Activated CD4-positive, alpha-beta T cell treated with anti-CD3 and anti-CD28 coated beads, Interleukin-2, amount 50 U/mL, for 1 hour (primary cell): ENCODE measurements around the gene TEX29.

Experiments used
- DNase-seq: peaks from one replicate; pipeline ENCODE4 v3.0.0-alpha.2; 2020

The TEX29 gene

DNA sequence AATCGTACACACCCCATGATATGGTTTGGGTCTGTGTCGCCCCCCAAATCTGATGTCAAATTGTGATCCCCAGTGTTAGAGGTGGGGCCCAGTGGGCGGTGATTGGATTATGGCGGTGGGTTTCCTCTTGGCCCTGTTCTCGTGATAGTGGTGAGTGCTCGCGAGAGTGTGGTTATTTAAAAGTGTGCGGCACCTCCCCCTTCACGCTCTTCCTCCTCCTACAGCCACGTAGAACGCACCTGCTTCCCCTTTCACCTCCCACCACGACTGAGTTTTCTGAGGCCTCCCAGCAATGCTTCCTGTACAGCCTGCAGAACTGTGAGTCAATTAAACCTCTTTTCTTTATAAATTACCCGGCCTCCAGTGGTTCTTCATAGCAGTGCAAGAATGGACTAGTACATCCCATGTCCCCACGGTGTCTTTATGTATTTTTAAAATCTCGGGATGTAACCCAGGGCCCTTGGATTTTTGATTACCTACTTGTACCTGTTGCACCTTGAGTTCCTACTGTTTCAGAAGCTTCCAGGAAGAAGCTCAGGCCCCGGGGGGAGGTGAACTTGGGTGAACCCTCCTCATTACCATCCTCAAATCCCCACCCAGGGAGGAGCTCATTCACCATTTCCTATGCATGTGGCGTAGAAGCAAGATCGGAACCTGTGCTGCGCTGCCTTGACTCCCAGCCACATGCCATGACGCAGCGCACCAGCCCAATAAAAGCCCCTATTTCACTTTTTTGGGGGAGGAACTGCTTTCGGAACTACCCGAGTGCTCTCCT, 52.4 kb downstream of the TEX29 start:
- no peak for DNase-seq

- no peak for DNase-seq
These were observed 53.0 kb downstream of the TEX29 start for GRCh38 chr13:111373486-111373885.

GRCh38 chr13:111380431-111380830, 60.0 kb downstream of the TEX29 start:
- no peak for DNase-seq

DNA sequence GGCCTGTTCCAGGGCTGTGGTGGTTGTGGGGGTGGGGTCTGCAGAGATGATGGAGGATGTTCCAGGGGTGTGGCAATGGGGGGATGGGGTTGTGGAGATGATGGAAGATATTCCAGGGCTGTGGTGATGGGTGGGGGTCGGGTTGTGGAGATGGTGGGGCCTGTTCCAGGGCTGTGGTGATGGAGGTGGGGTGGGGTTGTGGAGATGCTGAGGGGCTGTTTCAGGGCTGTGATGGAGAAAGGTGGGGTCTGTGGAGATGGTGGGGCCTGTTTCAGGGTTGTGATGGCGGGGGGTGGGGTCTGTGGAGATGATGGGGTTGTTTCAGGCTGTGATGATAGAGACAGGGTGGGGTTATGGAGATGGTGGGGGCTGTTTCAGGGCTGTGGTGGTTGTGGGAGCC, 62.0 kb downstream of the TEX29 start:
- DNase-seq: no peak

DNA sequence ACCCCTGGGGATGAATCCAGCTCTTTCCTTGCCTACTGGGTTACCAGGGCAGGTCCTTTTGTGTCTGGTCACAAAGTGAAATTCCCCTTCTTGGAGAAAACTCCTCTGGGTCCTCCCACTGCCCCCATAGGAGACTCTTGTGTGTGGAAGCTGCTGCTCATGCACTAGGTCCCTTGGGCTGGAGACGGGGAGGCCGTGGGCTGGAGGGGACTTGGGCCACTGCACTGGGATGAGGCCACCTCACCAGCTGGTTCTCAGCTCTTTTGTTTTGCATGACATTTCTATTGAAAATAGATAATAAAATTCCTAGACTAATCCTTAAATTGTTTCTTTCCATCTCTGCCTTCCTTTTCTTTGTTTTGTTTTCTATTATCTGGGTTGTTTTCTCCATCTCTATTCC, 62.4 kb downstream of the TEX29 start:
- no peak for DNase-seq

- no peak for DNase-seq
These were observed 63.4 kb downstream of the TEX29 start for GRCh38 chr13:111383591-111384440.

DNA sequence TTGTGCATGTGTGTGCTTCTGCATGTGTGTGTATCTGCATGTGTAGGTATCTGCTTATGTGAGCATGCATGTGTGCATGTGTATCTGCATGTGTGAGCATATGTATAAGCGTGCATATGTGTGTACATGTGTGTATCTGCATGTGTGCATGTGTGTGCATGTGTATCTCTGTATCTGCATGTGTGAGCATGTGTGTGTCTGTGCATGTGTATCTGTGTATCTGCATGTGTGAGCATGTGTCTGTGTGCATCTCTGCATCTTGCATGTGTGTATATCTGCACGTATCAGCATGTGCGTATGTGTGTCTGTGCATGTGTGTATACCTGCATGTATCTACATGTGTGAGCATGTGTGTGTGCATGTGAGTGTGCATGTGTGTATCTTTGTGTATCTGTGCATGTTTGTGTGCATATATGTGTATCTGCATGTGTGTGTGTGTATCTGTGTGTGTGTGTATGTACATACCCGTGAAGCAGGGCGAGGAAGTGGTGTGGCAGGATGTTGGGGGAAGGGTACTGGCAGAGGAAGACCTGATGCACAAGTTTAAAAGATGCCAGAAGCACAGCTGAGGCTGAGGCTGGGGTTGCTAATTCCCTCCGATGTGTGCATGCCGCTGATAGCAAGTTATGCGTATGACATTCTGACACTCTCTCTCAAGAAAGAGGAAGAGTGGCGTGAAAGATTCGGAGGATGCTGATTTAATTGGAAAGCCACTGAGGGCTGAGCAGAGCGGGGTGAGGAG, 64.2 kb downstream of the TEX29 start:
- DNase-seq: no peak

DNA sequence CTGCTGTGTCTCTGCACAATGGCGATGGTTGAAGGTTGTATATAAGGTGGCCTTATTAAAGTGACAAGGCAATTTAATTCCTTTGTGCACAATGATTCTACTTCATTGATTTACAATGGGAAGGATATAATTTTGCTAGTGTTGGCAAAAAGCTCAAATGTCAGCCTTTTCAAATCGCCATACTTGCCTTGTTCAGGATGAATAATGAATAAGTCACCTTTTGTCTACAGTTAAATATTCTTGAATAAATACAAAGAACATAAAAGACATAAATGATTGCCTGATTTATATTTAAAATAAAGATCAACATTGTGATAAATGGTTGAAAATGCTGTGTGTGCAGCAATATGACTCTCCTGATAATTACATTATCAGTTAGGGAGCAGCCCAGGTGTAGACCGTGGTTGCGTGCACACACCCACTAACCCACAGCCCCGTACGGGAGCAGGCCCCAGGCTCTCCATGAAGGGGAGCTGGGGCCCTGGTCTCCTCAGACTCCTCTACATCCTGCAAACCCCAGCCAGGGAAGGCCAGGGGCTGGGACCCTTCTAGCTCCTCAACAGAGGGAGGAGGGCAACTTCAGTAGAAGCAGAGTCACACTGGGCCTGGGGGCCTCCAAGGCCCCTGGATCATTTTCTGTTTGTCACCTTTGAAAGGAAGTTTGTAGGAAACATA, 64.9 kb downstream of the TEX29 start:
- no peak for DNase-seq

DNA sequence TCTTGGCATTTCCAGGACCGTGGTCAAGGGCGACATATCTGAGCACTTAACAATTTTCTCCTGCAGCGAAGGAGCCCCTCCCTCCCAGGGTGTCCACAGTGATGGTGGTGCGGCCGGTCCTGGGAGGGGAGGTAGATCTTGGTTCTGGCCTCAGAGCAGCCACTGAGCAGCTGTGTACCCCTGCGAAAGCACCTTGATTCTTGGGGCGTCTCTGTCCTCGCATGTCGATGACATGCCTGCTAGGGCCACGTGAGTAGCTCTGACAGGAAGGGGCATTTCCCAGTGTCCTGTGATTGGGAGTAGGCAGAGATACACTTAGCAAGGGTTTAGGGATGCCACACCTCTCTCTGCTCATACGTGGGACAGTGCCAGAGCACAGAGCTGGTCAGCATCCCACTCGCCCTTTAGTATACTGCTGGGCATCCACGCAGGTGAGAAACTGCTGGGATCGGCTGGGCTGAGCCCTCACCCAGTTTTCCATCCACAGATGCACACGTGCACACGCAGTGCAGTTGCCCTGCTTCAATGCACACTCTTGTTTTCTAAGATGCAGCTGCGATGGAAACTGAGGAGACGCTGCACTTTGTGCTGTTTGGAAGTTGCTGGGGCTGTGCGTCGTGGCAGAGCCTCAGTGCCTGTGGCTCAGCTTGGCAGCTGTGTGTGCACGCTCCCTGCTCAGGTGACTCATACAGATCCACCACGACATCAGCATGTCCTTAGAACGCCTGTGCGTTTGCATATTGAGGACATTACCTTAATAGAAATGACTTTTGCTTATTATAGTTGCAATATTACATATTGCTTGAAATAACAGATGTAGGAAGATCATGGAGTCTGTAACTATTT, 66.8 kb downstream of the TEX29 start:
- no peak for DNase-seq

DNA sequence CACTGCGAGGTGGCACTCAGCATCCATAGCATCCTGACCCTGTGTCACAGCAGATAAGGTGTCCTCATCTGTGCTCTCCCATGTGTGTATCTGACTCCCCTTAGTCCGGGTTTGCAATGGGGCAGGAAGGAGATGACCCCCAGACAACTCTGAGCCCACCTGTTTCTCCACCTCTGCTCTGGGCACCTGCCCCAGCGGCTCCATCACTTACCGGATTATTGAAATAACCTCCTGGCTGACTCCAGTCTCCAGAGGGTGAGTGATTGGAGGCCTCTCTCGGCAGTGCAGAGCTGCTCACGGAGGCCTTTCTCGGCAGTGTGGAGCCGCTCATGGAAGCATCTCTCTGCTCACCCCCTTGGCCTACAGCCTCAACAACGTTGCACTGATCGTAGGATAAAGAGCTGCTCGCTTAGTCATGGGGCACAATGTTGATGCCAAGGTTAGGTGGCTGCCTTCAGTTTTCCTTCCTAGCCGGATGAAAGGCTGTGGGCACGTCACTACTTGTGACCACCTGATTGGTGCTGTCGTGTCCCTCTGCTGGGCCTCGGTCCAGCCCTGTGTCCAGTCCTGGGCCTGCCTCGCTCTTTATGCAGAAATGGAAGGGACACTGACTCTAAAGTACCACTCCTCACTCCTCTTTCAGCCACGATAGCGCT, 67.6 kb downstream of the TEX29 start:
- no peak for DNase-seq

DNA sequence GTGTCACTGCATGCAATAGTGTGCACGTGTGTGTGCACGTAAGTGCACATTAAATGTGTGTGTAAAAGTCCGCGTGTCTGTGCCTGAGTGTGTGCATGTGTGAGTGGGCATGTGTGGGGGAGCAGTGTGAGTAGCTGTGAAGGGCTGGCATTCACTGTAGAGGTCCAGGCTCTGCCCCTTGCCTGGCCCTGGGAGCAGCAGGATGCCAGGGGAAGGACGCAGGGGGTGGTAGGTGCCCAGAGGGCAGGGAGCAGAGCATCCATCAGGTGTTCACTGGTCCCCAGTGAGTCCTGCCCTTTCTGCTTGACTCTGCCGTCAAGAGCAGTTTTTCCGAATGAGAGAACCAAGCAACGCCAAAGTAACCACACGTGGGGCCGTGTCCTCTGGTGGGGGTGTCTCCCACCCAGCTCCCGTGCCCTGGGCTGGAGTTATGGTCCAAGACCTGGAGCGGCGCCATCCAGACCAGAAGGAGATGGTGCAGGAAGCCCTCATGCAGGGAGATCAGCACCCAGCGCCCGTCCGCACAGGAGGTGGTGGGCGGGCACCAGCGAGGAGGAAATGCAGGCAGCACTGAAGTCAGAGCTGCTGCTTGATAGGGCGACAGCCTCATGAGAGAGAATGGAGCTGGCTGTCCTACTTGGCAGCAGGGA, 68.5 kb downstream of the TEX29 start:
- peak; percentile 10 for DNase-seq

- no peak for DNase-seq
These were observed 69.4 kb downstream of the TEX29 start for GRCh38 chr13:111389621-111390521.

- DNase-seq: no peak
These were observed 70.3 kb downstream of the TEX29 start for GRCh38 chr13:111390522-111391270.

- no peak for DNase-seq
These were observed 72.0 kb downstream of the TEX29 start for GRCh38 chr13:111392486-111392885.

DNA sequence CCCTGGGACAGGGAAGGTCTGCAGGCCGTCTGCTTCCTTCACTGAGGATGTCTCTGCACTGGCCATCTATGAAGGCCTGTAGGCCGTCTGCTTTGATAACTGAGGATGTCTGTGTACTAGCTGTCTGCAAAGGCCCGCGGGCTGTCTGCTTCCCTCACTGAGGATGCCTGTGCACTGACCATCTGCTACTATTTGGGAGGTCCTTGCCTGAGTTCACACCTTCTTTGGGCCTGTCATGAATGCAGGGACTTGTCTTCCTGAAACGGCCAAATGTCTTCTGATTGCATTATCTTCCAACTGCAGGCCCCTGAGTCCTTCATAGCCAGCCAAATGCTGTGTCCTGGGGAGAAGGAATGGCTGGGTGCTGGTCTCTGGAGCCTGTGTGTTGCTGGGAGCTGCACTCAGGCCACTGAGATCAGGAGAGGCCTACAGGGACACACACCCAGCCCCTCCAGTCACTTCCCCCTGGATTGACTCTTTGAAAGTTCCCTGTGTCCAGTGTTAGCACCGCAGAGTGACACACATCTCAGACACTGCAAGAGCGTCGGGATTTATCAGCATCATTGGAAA, 72.9 kb downstream of the TEX29 start:
- no peak for DNase-seq
